Neutrophil (primary cell): ENCODE measurements around the gene LETM1.

Experiments
- H3K27ac ChIP-seq: fragments of 200-600 bp; sonication (generic); 2 replicates; pipeline ENCODE4 v1.5.1; 2016; ENCODE audit warnings: mild to moderate bottlenecking, moderate library complexity
- H3K27me3 ChIP-seq: fragments of 200-600 bp; sonication (generic); 2 replicates; pipeline ENCODE4 v1.6.0; 2016; ENCODE audit warnings: mild to moderate bottlenecking
- H3K36me3 ChIP-seq: fragments of 200-600 bp; sonication (generic); 2 replicates; pipeline ENCODE4 v1.5.1; 2017
- H3K4me1 ChIP-seq, 2 experiments: fragments of 200-600 bp in 1 of 2; sonication (generic) in 1 of 2; 1 replicate in 1 of 2; 2 replicates in 1 of 2; pipeline versions ENCODE4 v1.5.1 to v1.6.1; 2013 to 2016; ENCODE audit warnings: low read depth in 1 of 2, low read length in 1 of 2, mild to moderate bottlenecking in 1 of 2, moderate library complexity in 1 of 2; ENCODE audit not compliant: control insufficient read depth in 1 of 2, insufficient read depth in 1 of 2
- H3K4me3 ChIP-seq, 2 experiments: fragments of 200-600 bp in 1 of 2; sonication (generic) in 1 of 2; 1 replicate in 1 of 2; 2 replicates in 1 of 2; pipeline ENCODE4 v1.5.1; 2013 to 2016; ENCODE audit warnings: low read depth in 1 of 2, low read length in 1 of 2, mild to moderate bottlenecking in 1 of 2, moderate library complexity in 1 of 2
- H3K9me3 ChIP-seq: fragments of 200-600 bp; sonication (generic); 2 replicates; pipeline ENCODE4 v1.5.1; 2016
- CTCF ChIP-seq: fragments of 200-600 bp; sonication (generic); IDR thresholded peaks from 2 replicates; pipeline ENCODE4 v1.5.1; 2016; ENCODE audit warnings: antibody characterized with exemption

Gene LETM1

GRCh38 chr4:1792832-1793495, 63.0 kb downstream of the LETM1 start, which contains the start of gene FGFR3:
FGFR3 (plus strand) TSS chr4:1793293; CDS start chr4:1793935, 642 bp downstream.
- peaks cover 90% of the 10 kb centered on the region for H3K27me3 ChIP-seq
- H3K4me1 ChIP-seq, result peaks cover 7 to 24% of the 10 kb centered on the region in 2 experiments
- no peak within 1 kb of the TSS for H3K27ac ChIP-seq
- no peak for TF ChIP-seq CTCF
- H3K4me3 ChIP-seq, result no peak within 1 kb of the TSS
- no peaks in the 10 kb centered on the region for H3K9me3 ChIP-seq
- H3K36me3 ChIP-seq, result no peaks in the 10 kb centered on the region

- TF ChIP-seq CTCF, result no peak
Observed at GRCh38 chr4:1792158-1792831, 63.7 kb downstream of the LETM1 start.

GRCh38 chr4:1790005-1790404, 66.0 kb downstream of the LETM1 start:
- no peak for TF ChIP-seq CTCF
- peaks cover 60% of the 10 kb centered on the region for H3K27me3 ChIP-seq
- H3K9me3 ChIP-seq, result no peaks in the 10 kb centered on the region
- H3K36me3 ChIP-seq, result no peaks in the 10 kb centered on the region
- H3K4me1 ChIP-seq, result peaks cover 7 to 21% of the 10 kb centered on the region in 2 experiments
- no peak overlapping the region for H3K4me3 ChIP-seq
- no peak overlapping the region for H3K27ac ChIP-seq

More at GRCh38 chr4:1792158-1792831, 63.7 kb downstream of the LETM1 start:
- peaks cover 83% of the 10 kb centered on the region for H3K27me3 ChIP-seq
- no peak overlapping the region for H3K27ac ChIP-seq
- peaks cover 7 to 24% of the 10 kb centered on the region in 2 experiments for H3K4me1 ChIP-seq
- no peaks in the 10 kb centered on the region for H3K9me3 ChIP-seq
- no peak overlapping the region for H3K4me3 ChIP-seq
- H3K36me3 ChIP-seq, result no peaks in the 10 kb centered on the region

GRCh38 chr4:1789552-1789951, 66.4 kb downstream of the LETM1 start:
- no peak overlapping the region for H3K27ac ChIP-seq

More at GRCh38 chr4:1789552-1789951, 66.4 kb downstream of the LETM1 start:
- Histone ChIP-seq H3K36me3 (no peaks in the 10 kb centered on the region), H3K4me3 (no peak overlapping the region), H3K9me3 (no peaks in the 10 kb centered on the region), H3K27me3 (peaks cover 56% of the 10 kb centered on the region), H3K4me1 (peaks cover 7 to 16% of the 10 kb centered on the region in 2 experiments)
- no peak for TF ChIP-seq CTCF
